HS-27A (cell line): ENCODE measurements around the gene FAM227B.
"Not testable (repeated sequence)": the region's sequence is repeated elsewhere in the genome, so short reads cannot be mapped to it uniquely, and the experiment has no call there.

Experiments used
- DNase-seq: peaks from one replicate; pipeline ENCODE4 v3.0.0-alpha.2; 2012; ENCODE audit warnings: low read depth, missing footprints

Gene FAM227B, protein sequence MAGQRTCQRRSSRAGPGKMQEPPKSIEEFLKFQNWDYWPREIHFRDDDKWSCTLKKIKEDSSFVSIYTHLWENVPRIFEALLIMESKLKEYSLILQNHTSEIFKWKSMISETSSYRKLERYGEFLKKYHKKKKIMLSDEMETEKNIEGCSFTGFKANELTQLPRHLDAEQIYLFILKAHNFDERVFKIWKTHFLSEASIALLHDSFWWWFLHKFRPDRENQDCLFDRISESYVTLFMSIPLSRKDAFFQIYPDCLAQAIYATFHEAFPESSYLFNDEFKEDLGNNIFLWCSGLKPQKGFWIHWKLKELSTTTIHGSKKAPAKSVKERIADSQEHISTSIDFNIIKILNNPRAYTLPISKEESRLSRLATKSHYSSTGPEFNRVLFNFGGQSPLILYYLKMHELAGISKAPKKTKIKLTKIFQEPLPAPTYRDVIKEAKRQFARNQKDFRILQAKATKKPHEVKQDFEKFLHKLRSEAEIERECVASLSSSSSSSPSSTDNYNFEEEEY

DNA sequence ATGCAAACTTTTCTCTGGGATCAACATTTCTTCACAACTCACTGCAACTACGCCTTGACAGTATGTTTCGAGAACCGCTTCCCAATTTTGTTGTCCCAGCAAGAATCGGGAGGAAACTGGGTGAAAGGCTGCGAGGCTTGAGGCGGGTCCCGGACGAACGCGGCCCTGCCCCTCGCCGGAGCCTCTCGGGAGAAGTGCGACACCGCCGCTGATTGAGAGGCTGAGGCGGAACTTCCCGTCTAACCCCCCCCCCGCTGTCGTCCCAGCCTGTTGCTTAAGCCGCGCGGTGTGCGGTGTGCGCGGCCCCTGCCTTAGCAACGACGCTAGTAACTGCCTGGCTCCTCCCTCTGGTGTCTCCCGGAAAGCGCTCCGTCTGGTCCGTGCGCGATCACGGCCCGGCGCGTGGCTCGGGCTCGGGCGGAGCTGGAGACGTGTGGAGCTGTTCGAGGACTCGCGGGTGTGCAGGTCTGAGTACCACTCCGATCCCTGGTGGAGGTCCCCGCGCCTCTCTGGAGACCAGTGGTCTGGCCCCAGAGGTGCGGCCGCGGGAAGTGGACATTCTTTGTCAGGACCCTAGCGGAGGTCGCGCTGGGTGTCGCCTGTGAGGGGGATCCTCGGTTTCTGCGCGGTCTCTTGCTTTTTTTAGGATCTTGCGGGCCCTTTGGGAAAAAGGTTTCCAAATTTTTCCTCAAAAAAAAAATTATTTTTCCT lies at the start of gene FAM227B, which contains the start of gene DTWD1:
TSS of gene FAM227B (minus strand) at position 161 of the 711 bp plus-strand sequence. CDS start 5,647 bp downstream, outside the sequence.
TSS of gene DTWD1 (plus strand) at position 391 of the 711 bp plus-strand sequence. CDS start 4,120 bp downstream, outside the sequence.
- DNase-seq: peak; percentile 87

DNA sequence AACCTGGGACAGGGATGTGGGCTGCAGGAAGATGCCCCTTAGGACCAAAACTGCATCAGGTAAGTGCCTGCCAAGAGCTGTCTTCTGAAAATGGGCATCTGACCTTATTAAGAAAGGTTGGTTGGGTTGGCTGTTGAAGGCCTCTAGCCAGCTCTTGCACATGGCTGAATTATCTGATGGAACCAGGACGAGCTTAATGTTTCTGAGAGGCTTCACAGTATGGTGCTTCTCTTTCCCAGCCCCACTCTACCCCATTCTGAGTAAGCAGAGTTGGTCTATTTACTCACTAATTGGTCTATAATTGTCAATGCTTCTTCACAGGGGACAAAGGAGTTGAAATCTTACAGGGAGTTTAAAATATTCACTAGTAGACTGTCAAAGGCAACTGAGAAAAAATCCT lies 48.7 kb upstream of the FAM227B start:
- DNase-seq: no peak

DNA sequence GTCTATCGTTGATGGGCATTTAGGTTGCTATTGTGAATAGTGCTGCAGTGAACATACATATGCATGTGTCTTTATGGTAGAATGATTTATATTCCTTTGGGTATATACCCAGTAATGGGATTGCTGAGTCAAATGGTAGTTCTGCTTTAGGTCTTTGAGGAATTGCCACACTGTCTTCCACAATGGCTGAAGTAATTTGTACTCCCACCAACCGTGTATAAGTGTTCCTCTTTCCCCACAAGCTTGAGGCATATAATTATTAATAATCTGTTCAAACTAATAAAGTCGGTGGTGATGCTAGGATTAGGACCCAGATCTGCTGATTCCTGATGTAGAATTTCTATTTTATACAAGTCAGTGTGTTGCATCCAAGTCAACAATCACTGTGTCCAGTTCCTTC lies 45.9 kb upstream of the FAM227B start:
- DNase-seq: not testable (repeated sequence)

DNA sequence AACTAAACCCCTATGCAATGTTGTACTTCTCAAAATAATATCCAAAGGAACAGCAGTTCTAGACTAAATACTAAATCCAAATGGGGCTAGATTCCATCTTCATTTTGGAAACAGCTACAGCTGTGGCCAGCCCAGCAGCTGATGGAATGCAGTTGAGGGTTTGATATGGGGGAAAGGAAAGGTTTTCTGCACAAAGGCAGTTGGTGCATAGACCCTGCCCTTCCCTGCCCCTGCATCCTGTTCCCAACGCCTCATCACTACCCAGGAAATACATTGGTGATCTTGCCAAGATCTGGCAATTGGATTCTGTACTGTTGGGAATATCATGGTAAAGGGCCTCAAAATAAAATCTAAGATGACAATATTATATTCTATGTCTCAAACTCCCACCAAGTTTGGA lies 44.1 kb upstream of the FAM227B start:
- no peak for DNase-seq

DNA sequence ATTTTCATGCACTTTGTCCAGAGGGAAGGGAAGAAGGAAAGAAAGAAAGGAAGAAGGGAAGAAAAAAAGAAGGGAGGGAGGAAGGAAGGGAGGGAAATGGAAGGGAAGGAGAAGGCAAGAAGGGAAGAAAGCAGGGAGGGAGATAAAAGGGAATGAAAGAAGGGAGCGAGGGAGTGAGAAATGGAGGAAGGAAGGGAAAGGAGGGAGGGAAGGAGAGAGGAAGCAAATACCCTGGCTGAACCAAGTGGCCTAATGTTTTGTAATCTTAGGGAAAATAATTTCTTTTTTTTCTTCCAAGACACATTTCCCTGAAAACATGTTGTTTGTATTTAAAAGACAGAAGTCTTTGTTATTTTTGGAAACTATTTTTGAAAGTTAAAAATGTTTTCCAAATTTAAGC lies 36.1 kb upstream of the FAM227B start:
- DNase-seq: no peak

DNA sequence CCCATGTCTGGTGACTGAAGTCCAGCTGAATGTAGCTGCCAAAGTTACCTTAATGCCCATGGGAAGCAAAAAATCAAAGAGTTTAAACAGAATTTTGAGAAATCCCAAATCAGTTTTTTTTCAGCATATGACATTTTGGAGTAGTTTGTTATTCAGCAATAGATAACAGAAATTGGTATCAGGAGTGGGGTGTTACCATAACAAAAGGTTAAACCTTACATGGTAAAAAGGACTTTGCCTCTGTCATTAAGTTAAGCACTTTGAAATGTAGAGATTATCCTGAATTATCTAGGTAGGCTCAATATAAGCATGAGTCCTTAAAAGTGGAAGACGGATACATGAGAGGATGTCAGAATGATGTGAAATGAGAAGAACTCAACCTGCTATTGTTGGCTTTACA lies 32.3 kb upstream of the FAM227B start:
- DNase-seq: no peak

DNA sequence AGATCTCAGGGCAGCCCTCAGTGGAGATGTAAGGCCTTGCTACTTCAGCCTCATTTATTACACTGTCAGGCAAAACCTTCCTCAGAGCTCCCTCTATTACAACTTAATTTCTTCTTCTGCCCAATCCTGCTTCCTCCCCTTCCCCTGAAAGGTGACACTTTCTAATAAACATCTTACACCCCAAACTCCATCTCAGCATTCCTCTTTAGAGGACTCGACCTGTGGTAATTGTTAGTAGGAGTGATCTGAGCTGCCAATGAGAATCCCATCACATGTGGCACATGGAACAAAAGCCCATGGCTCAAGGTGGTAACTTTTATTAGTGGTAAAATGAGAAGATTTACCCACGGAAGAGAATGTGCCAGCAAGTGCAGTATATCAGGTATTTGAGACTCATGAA lies 30.1 kb upstream of the FAM227B start:
- DNase-seq: no peak

DNA sequence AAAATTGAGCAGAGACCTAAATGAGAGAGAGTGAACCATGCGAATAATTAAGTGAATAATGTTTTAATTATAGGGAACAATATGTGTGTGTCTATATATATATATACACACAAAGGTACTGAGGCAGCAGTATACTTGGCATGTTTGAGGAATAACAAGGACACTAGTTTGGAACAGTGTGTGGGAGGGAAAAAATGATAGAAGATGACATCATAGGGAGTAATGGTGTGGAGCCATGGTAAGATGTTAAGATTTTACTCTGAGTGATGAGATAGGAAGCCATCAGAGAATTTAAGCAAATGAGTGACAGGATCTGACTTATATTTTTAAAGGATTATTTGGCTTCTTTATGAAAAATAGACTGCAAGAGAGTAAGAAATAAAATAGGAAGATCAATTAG lies 29.4 kb upstream of the FAM227B start:
- DNase-seq: no peak

DNA sequence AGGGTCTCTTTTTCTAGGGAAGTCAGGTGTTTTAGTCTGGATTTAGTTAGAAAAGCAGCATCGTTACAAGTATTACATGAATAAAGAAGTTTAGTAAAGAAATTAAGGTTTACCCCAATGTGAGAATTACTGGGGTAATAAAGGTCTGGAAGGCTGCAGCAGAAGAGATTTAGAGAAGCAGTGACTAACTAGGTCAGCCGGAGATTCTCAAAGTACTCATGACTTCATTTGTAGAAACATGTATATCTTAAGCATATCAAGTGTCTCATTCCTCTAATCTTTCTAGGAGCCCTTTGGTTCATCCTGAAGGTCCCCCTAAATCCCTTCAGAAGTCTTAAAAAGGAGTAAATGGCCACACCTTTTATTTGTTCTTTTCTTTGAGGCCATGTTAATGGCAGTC lies 26.3 kb upstream of the FAM227B start:
- no peak for DNase-seq

DNA sequence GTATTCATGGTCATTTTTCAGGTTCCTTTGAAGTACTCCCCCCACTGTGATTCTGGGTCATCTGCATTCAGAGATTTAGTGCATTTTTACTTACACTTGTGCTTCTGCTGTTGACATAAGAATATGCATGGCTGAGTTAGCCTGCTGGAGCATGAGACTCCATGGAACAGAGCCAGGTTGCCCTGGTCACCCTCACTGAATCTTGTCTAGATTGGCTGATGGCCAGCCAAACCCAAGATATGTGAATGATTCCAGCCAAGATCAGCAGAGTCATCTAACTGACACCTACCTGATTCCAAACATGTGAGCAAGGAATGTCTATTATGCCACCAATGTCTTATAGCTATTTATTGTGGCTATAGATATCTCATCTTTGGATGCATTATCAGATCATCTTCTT lies 25.3 kb upstream of the FAM227B start:
- DNase-seq: peak; percentile 85

DNA sequence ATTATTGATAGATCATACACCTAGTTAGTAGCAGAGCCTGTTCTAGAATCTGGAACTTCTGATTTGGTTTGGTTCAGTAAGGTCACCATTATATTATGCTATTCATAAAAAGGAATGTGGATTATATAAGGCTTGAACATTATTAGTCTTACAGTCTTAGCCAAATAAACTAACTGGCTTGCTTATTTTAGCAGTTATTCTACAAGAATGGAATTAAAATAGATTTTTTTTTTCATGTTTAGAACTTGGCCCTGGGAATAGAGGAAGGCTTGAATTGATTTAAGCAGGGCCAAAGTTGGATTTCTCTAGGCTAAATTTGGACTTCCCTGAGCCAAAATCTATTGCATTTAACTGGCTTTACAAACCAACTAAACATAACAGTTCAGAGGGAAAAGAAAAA lies 24.7 kb upstream of the FAM227B start:
- no peak for DNase-seq

DNA sequence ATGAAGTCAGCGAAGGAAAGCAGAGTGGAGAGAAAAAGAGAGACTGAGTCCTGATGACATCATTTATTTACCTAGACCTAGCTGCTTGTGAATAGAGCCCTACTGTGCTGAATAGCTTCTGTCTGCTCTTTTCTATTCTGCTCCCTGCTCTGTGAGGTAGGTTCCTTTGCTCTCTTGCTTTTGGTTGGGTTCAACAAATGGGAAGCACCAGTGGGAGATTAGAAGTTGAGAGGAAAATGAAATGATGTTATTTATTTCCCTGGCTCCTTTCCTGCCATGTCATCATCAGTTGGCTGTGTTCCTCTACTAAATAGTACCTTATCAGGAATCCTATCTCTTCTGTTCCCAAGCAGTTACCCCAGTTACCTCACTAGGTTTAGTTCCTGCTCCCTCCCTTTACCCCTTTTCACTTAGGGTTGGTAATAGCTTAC lies 23.8 kb upstream of the FAM227B start:
- no peak for DNase-seq

DNA sequence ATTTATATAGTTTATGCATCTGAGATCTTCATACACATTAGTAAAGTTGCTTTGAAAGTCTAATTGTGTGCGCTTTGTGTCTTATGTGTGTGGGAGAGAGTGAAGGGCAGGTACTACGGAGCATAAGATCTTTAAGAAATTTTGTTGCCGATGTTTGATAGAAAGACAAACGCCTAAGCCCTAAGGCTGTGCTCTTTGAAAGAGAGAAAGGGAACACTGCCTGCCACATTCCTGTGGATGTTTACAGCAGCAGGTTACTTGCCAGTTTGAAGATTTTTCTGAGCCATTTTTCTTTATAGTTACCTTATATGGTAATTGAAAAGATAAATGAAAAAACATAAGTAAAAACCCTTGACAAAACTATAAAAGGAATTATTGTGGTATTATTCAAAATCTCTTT lies 17.2 kb upstream of the FAM227B start:
- no peak for DNase-seq

DNA sequence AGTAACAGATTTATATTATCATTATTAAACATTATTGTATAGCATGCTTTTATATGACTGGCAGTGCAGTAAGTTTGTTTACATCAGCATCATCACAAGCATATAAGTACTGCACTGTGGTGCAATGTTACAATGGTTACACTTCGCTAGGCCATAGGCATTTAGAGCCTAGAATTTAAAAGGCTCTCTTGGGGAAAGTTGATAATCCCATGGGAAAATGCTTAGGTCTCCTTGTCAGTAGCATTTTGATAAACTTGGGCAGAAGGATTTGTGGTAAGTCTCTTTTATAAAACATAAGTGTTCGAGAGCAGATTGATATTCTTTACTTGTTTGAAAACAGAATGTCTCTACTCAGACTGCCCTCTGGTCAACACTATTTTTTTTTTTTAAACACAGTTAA lies 7.8 kb upstream of the FAM227B start:
- no peak for DNase-seq

DNA sequence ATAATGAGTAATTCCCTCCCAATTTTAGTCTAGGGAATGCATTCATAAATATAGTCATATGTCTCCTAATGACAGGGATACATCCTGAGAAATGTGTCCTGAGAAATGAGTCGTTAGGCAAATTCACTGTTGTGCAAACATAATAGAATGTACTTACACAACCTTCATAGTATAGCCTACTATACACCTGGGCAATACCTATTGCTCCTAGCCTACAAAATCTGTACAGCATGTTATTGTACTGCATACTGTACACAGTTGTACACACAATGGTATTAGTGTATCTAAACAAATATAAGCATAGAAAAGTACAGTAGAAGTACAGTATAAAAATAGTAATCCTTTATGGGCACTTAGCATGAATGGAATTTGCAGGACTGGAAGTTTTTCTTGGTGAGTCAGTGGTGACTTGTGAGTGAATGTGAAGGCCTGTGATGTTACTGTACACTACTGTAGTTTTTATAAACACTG lies 6.8 kb upstream of the FAM227B start:
- peak; percentile 90 for DNase-seq

DNA sequence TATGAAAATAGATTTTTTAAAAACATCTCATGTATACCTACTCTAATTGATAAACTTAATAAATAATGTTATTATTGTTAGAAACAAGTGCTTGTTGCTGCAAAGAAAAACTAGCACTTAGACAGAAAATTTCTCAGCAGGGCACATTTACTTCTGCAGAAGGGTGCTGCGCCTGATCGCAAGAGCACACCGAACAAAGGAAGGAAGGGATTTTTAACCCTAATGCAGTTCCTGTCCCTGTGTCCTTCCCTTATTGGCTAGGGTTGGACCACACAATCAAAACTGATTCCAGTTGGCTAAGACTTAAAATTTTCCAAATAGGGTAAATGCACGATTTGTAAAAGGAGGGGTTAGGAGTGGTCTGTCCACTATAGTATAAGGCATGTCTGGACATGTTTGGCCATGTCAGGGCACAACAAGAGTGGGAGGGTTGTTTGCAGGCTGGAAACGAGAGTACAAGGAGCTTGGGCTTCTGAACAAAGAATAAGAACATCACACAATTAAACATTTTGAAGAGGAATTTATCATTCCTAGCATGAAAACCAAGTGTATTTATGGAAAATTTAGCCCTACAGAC lies 4.9 kb upstream of the FAM227B start:
- DNase-seq: no peak

DNA sequence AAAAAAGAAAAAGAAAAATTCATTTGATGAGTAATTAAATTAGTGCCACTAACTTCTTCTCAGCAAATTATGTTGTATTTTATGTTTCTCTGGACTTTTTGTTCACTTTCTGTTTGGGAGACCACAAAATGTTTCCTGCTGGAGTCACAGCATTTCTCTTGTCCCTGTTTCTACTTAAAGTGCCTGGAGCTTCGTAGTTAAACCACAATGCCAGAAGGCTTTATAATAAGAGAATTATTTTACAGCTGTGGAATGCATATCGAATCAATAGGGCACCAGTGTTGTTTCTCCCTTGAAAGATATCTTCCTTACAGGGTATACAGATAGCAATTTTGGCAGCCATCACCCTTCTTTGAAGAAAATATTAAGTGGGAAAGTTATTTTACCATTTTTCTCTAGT lies 3.4 kb upstream of the FAM227B start:
- no peak for DNase-seq

DNA sequence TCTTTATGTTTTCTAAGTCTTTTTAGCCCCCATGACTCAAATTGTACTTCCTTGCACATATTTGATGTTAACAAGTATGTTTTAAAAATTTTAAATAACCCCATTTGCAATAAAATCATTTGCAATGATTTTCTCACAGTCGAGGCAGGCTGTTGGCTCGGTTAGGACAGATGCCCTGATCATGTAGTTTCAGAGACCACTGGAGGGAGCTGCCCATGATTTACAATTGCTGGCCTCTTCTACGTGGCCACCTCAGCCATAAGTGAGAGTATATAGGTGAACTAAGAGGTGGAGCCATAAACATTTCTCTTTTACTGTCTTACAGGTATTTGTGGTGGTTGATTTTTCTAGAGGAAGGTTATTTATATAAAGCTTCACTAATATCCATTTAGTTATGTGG lies 1.9 kb upstream of the FAM227B start:
- no peak for DNase-seq

DNA sequence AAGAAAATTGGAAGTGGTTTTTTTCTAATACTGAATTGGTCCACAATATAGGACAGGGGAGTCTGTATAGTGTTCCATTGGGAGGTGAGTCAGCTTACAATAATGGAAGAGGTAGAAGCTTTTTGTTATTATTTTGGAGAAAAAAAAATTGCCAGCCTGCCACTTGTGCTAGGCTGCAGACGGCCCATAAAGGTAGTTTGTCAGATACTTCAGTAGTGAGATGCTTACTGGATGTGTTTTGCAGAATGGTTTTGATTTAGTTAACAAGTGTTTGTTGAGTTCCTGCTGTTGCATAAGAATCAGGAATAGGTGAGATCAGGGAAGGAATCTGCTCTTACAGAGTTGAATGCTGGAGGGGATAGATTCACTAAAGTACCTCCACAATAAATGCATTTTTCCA lies 1.3 kb upstream of the FAM227B start:
- DNase-seq: no peak

DNA sequence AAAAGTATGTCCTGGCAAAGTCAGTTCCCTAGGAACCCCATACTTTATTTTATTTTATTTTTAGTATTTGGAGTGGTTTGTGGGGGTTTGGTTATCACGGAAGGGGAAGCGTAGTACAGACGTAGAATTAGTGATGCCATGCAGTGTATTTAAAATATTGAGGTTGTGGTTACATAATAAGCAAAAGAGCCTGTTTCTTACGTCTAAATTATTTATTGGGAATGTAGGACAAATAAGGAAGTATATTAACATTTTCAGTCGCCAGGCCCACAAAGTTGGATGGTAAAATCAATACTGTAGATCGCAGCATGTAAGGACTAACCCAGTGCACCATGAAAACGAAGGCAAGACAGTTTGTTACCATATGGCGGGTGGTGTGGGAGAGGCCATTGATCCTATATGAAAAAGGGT lies 788 bp upstream of the FAM227B start:
- no peak for DNase-seq

DNA sequence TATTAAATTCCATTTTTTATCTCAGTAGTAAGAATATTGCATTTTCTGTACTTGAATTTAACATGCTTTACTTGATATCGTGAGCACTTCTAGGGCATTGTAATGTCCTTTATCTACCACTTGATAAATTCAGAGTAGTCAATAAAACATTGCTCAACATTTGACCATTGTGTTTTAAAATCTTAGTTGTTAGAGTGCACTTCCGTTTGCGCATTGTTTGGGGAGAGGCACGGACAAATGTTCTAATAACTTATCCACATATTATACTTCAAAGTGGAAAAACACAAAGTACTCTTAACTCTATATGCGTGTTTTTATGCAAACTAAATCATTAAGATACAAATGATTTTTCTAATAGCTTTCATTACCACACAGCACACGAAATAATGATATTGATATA lies 419 bp downstream of the FAM227B start:
- DNase-seq: no peak

DNA sequence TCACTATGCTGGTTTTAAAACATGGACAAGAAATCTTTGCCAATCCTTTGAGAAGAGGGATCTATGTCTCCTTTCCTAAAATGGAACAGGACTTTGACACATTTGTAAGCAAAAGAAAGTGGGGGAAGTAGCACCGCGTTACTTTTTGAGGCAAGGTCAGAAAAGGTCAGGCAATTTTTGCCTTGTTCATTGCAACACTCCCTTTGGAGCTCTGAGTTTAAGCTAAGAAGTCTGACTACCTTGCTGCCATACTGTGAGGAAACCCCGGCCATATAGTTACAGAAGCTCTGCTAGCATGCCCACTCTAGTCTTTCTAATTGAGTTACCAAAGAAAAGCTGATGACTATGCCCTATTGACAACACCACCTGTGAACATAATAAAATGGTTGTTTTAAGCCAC lies 1.4 kb downstream of the FAM227B start:
- DNase-seq: no peak

DNA sequence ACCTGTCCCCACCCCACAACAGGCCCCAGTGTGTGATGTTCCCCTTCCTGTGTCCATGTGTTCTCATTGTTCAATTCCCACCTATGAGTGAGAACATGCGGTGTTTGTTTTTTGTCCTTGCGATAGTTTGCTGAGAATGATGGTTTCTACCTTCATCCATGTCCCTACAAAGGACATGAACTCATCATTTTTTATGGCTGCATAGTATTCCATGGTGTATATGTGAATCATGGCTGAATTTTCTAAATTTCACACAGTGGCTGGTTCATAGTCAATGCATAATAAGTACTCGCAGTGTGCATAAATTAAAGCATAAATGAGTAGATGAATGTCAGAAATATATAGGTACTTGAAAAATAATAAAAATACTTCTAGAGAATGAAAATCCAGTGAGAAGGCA lies 8.4 kb downstream of the FAM227B start:
- not testable (repeated sequence) for DNase-seq
